Panc1 (cell line): Measurements from ENCODE around the gene DIP2C. TPM values are rescaled to one million over a fixed set of nuclear protein-coding genes. Genes with fewer than 3 reads are reported as not detected.
"Not testable (repeated sequence)": the region's sequence is repeated elsewhere in the genome, so short reads cannot be mapped to it uniquely, and the experiment has no call there.

Source experiments
- ATAC-seq: fragments of 200-7000 bp; cut with Tn5 transposase; 2 replicates; pipeline ENCODE4 v1.9.1; 2020; ENCODE audit warnings: mild to moderate bottlenecking, moderate library complexity
- BruUV-seq: library from RNA; stranded (reverse); fragments of 400-500 nt; replicated peaks from 2 replicates; lab custom pipeline; 2021; lab: Mats Ljungman, UMichigan
- CTCF ChIA-PET: fragments of 300-600 bp; sonication (Branson Sonifier 250); formaldehyde crosslinking; loops from one replicate; lab custom pipeline; 2022; ENCODE audit warnings: antibody characterized with exemption; lab: Charles Lee
- POLR2A ChIA-PET: fragments of 300-600 bp; sonication (Branson Sonifier 250); formaldehyde crosslinking; loops from one replicate; lab custom pipeline; 2022; ENCODE audit warnings: antibody characterized with exemption; lab: Charles Lee
- DNase-seq: peaks from one replicate; pipeline ENCODE4 v3.0.0-alpha.2; 2010; ENCODE audit warnings: low read depth, low spot score
- H3K27ac ChIP-seq: 2 replicates; pipeline ENCODE4 v1.5.1; 2011; ENCODE audit warnings: mild to moderate bottlenecking, low read length, inconsistent platforms
- H3K27me3 ChIP-seq: fragments of 200-500 bp; sonication (Bioruptor generic); 2 replicates; pipeline ENCODE4 v1.6.0; 2014; ENCODE audit warnings: low read length, inconsistent platforms; ENCODE audit not compliant: control insufficient read depth, insufficient read depth
- H3K36me3 ChIP-seq: fragments of 200-500 bp; sonication (Bioruptor generic); 2 replicates; pipeline ENCODE4 v1.5.1; 2014; ENCODE audit warnings: inconsistent platforms, mild to moderate bottlenecking, low read length, moderate library complexity; ENCODE audit not compliant: control insufficient read depth, insufficient read depth
- H3K4me1 ChIP-seq: 2 replicates; pipeline ENCODE4 v1.5.1; 2011; ENCODE audit warnings: inconsistent platforms, mild to moderate bottlenecking, low read length, moderate library complexity; ENCODE audit not compliant: control insufficient read depth, insufficient read depth
- H3K4me3 ChIP-seq, 2 experiments: 2 replicates each; pipeline ENCODE4 v1.5.1; 2011 to 2012; ENCODE audit warnings: low read depth in 2 of 2, low read length in 2 of 2, mild to moderate bottlenecking in 2 of 2, inconsistent platforms in 1 of 2, moderate library complexity in 1 of 2
- H3K9me3 ChIP-seq: fragments of 200-500 bp; sonication (Bioruptor generic); 2 replicates; pipeline ENCODE4 v1.5.1; 2014; ENCODE audit warnings: low read depth, mild to moderate bottlenecking, inconsistent platforms, low read length, moderate library complexity; ENCODE audit not compliant: control insufficient read depth, insufficient read depth
- POLR2AphosphoS5 ChIP-seq: IDR thresholded peaks from 2 replicates; pipeline ENCODE4 v1.6.1; 2012; ENCODE audit warnings: mild to moderate bottlenecking, low read depth, low read length, moderate library complexity
- SIN3A ChIP-seq: IDR thresholded peaks from 2 replicates; pipeline ENCODE4 v1.6.1; 2012; ENCODE audit warnings: low read depth, mild to moderate bottlenecking, low read length, moderate library complexity, borderline replicate concordance; ENCODE audit not compliant: insufficient read depth
- TCF7L2 ChIP-seq: IDR thresholded peaks from 2 replicates; pipeline ENCODE4 v1.6.1; 2011; ENCODE audit warnings: mild to moderate bottlenecking, low read depth, low read length, inconsistent platforms
- in situ Hi-C: cut with HindIII; loops from 2 replicates; pipeline ENCODE4 v1.10.0; 2016; ENCODE audit warnings: low sequenced_read_pairs, low pct_unique_long_range_greater_than_20kb
- intact Hi-C: fragments of 100-400 bp; cut with micrococcal nuclease; formaldehyde crosslinking; loops from one replicate; pipeline ENCODE4 v1.10.0; 2022; ENCODE audit not compliant: unreplicated experiment
- total RNA-seq: library from RNA; stranded (reverse); gene quantifications from one replicate; pipeline ENCODE4 v1.2.1, GENCODE V29; 2021; ENCODE audit not compliant: unreplicated experiment
- TF ChIP-seq, protein P1 (sequence below), 2 experiments: IDR thresholded peaks; 2 replicates each; pipeline ENCODE4 v1.6.1; 2011 to 2012; ENCODE audit warnings: low read depth in 2 of 2, control low read depth in 1 of 2, low read length in 1 of 2, mild to moderate bottlenecking in 1 of 2, moderate library complexity in 1 of 2; ENCODE audit not compliant: insufficient read depth in 1 of 2
- TF ChIP-seq, protein P2 (sequence below): fragments of 450-650 bp; IDR thresholded peaks from 2 replicates; pipeline ENCODE4 v1.5.1; 2017; ENCODE audit warnings: mild to moderate bottlenecking

The DIP2C gene
- total RNA-seq, 1 experiment from 2014 or later, result 13.2 TPM

GRCh38 chr10:347190-347589 lies 342.3 kb downstream of the DIP2C start:
- ATAC-seq, H3K4me1 ChIP-seq, DNase-seq, BruUV-seq, H3K36me3 ChIP-seq, POLR2A ChIA-PET, H3K4me3 ChIP-seq, in situ Hi-C loops, H3K27ac ChIP-seq, H3K27me3 ChIP-seq, intact Hi-C loops, H3K9me3 ChIP-seq, CTCF ChIA-PET: not testable (repeated sequence)

- no peak overlapping the region for H3K27ac ChIP-seq
- H3K36me3 ChIP-seq, result no peaks in the 10 kb centered on the region
- intact Hi-C loops, result no loop called here
- CTCF ChIA-PET, result no interaction called here
- POLR2A ChIA-PET, result no interaction called here
- no peaks in the 10 kb centered on the region for H3K27me3 ChIP-seq
- H3K4me3 ChIP-seq, result no peak overlapping the region
- BruUV-seq, result no TSS peak
- DNase-seq, result no peak
- ATAC-seq, result no peak
- H3K4me1 ChIP-seq, result no peaks in the 10 kb centered on the region
- H3K9me3 ChIP-seq, result no peaks in the 10 kb centered on the region
- in situ Hi-C loops, result no loop called here
- TF ChIP-seq, protein P1, sequence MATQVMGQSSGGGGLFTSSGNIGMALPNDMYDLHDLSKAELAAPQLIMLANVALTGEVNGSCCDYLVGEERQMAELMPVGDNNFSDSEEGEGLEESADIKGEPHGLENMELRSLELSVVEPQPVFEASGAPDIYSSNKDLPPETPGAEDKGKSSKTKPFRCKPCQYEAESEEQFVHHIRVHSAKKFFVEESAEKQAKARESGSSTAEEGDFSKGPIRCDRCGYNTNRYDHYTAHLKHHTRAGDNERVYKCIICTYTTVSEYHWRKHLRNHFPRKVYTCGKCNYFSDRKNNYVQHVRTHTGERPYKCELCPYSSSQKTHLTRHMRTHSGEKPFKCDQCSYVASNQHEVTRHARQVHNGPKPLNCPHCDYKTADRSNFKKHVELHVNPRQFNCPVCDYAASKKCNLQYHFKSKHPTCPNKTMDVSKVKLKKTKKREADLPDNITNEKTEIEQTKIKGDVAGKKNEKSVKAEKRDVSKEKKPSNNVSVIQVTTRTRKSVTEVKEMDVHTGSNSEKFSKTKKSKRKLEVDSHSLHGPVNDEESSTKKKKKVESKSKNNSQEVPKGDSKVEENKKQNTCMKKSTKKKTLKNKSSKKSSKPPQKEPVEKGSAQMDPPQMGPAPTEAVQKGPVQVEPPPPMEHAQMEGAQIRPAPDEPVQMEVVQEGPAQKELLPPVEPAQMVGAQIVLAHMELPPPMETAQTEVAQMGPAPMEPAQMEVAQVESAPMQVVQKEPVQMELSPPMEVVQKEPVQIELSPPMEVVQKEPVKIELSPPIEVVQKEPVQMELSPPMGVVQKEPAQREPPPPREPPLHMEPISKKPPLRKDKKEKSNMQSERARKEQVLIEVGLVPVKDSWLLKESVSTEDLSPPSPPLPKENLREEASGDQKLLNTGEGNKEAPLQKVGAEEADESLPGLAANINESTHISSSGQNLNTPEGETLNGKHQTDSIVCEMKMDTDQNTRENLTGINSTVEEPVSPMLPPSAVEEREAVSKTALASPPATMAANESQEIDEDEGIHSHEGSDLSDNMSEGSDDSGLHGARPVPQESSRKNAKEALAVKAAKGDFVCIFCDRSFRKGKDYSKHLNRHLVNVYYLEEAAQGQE (IDR thresholded peaks at IDR 0.05; ENCODE audit: insufficient read depth in 1 of 2, low read depth in 2 of 2, low read length in 1 of 2), result no peak
- TF ChIP-seq TCF7L2, result no peak
Measured at GRCh38 chr10:344582-345200, 344.8 kb downstream of the DIP2C start.

- intact Hi-C loops, result no loop called here
- ATAC-seq (no peak), DNase-seq (no peak)
- in situ Hi-C loops, result no loop called here
- peaks cover 8% of the 10 kb centered on the region for H3K4me1 ChIP-seq
- POLR2A ChIA-PET, result no interaction called here
- H3K27me3 ChIP-seq, result no peaks in the 10 kb centered on the region
- CTCF ChIA-PET, result no interaction called here
- no peak overlapping the region for H3K27ac ChIP-seq
- H3K4me3 ChIP-seq, result no peak overlapping the region
- H3K36me3 ChIP-seq, result no peaks in the 10 kb centered on the region
- no TSS peak for BruUV-seq
- TF ChIP-seq SIN3A, result no peak
- TF ChIP-seq, protein P2, sequence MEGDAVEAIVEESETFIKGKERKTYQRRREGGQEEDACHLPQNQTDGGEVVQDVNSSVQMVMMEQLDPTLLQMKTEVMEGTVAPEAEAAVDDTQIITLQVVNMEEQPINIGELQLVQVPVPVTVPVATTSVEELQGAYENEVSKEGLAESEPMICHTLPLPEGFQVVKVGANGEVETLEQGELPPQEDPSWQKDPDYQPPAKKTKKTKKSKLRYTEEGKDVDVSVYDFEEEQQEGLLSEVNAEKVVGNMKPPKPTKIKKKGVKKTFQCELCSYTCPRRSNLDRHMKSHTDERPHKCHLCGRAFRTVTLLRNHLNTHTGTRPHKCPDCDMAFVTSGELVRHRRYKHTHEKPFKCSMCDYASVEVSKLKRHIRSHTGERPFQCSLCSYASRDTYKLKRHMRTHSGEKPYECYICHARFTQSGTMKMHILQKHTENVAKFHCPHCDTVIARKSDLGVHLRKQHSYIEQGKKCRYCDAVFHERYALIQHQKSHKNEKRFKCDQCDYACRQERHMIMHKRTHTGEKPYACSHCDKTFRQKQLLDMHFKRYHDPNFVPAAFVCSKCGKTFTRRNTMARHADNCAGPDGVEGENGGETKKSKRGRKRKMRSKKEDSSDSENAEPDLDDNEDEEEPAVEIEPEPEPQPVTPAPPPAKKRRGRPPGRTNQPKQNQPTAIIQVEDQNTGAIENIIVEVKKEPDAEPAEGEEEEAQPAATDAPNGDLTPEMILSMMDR, result no peak
- TF ChIP-seq TCF7L2, result no peak
- TF ChIP-seq POLR2AphosphoS5, result no peak
- TF ChIP-seq, protein P1 (IDR thresholded peaks at IDR 0.05; ENCODE audit: insufficient read depth in 1 of 2, low read depth in 2 of 2, low read length in 1 of 2), result no peak
- H3K9me3 ChIP-seq, result no peaks in the 10 kb centered on the region
Measured at GRCh38 chr10:343231-344220, 345.9 kb downstream of the DIP2C start.
